Stimulated activated CD4-positive, alpha-beta T cell treated with anti-CD3 and anti-CD28 coated beads, Interleukin-4, amount 100 ng/mL, for 48 hours (primary cell): ENCODE data around the gene IQGAP3.

Source experiments
- DNase-seq, 2 donors: peaks; one replicate each; pipeline ENCODE4 v3.0.0-alpha.2; 2020; ENCODE audit warnings: low read depth in 2 of 2

The IQGAP3 gene

GRCh38 chr1:156513185-156513584 lies 59.2 kb downstream of the IQGAP3 start:
- DNase-seq = no peak

DNA sequence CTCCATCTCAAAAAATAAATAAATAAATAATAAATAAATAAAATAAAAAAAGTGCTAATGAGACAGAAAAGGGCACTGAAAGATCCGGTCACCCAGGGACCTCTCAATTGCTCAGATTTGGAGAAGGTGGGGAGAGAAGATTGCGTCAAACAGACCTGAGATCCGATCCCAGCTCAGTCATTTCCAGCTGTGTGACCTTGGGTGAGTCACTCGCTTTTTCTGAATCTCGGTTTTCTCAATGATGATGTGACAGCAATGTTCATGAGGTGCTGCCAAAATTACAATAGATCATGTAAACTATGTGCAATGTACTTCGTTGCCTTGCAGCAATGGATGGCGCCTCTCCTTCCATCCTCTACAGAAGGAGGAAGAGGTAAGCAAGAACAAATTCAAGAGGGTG lies 60.7 kb downstream of the IQGAP3 start:
- DNase-seq = peak in 1 of 2 donors; percentile 41

- DNase-seq = no peak
Observed at GRCh38 chr1:156510709-156511108, 61.7 kb downstream of the IQGAP3 start.

- DNase-seq = no peak
Observed at GRCh38 chr1:156509424-156510034, 62.8 kb downstream of the IQGAP3 start.

DNA sequence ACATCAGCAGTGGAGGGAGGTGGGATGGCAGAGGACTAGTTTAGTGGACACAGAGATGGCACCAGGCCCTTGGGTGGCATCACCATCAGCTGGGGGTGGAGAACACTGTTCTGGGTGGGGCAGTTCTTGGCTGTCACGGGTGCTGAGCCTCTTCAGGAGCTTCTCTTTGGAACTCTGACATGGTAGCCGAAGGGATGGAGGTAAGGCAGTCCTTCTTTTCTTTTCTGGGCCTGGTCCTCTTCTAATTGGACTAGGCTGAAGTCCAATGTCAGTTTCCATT lies 63.5 kb downstream of the IQGAP3 start:
- no peak for DNase-seq

GRCh38 chr1:156508205-156508954 lies 64.0 kb downstream of the IQGAP3 start:
- no peak for DNase-seq

DNA sequence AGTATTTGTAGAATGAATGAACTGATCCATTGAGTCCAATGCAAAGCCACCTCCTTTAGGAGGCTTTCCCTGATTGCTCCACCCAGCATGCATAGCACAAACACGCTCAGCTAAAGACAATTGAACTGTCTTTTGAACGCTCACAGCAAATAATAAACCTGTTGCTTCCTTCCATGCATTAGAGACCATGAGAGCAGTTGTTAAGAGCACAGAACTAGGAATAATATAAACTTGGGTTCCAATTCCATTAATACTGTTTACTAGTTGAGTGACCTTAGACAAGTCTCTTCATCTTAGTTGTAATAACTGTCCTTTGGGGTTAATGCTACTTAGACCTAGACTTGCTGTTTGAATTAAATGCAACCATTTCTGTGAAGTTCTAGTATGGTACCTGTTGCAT lies 65.9 kb downstream of the IQGAP3 start:
- DNase-seq = no peak

DNA sequence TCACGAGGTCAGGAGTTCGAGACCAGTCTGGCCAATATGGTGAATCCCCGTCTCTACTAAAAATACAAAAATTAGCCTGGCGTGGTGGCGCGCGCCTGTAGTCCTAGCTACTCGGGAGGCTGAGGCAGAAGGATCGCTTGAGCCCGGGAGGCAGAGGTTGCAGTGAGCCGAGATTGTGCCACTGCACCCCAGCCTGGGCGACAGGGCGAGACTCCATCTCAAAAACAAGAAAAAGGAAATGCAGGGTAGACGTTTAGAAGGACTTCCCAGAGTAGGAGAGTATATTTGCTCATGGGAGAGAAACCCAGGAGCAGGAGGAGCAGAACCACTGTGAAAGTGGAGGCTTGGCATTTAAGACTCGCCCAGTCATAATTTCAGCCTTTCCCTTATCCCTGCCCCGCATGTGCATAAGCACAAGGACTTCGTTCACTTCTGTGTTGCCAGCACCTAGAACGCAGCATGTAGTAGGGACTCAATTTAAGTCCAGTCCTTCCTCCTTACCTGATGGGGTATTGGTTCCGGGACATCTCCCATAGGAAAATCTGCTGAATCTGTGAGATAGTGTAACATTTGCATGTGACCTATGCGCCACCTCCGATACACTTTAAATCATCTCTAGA lies 66.6 kb downstream of the IQGAP3 start:
- no peak for DNase-seq

DNA sequence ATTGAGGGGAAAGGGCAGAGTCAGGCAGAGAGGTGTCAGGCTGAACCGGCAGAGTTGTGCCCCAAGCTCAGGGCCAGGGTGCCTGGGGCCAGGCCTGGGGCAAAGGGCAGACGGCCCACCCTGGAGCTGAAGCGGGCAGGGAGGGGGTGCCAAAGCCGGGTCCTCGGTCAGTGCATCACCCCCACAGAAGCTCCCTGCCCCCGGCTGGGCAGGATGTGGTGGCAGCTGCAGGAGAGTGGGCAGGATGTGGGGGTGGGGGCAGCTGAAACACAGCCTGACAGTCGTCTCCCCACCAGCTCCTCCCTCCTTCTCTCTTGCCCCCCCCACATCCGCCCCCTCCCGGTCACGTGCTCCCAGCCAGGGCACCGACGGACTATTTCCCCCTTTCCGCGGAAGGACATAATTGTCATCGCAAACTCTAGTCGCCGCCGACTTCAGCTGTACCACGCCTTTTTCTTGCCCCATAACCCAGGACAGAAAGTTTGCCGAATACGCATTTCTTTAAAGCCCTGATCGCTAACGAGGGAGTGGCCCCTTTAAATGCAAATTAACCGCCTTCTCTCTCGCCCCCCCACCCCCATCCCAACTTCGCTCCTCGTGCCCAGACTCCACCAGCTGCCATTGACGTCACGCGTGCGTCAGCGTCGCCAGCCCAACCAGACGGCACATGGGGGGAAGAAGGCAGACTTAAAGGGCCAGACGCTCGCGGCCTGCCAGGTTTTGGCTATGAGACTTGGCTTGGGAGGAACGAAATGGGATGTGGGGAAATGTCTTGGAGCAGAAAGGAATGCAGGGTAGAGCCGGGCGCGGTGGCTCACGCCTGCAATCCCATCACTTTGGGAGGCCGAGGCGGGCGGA lies 67.3 kb downstream of the IQGAP3 start:
- peak; percentile 97 to 98 for DNase-seq

DNA sequence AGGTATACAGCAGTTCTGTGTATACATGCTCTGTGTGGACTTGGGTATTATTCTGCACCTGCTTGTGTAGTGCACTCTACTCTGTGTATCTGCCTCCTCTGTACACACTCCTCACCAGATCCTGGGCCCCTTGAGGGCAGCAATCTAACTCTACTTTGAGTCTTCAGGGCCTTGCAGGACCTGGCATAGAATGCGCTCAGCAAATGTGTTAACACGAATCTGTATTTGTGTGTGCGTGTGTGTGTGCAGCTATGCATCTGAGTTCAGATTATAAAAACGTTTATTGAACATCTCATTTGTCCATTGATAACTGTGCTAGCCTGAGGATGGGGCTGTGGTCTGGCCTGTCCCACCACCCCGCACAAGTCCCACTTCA lies 67.9 kb downstream of the IQGAP3 start:
- no peak for DNase-seq

- DNase-seq = no peak
Observed at GRCh38 chr1:156503698-156504437, 68.5 kb downstream of the IQGAP3 start.

GRCh38 chr1:156502894-156503697 lies 69.3 kb downstream of the IQGAP3 start:
- DNase-seq = no peak

DNA sequence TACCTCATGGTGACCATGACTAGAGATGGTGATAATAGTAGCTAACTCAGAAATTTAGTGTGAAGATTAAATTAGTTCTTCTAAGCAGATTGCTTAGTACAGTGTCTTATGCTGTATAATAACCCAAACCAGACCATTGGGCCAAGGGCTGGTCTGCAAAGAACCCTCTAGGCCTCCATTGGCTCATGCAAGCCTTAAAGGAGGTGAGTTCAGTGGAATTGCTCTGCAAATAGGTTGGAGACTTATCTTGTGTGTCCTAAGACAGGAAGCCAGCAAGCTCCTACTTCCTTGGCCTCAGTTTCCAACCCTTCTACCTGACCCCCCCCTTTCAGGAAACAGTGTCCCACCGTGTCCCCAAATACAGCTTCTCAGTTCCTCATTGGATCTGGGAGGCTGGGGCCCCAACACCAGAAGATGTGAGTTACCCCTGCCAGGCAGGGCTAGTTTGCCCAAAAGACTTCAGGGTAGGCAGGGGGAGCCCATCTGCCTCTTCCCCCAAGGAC lies 69.9 kb downstream of the IQGAP3 start:
- no peak for DNase-seq

DNA sequence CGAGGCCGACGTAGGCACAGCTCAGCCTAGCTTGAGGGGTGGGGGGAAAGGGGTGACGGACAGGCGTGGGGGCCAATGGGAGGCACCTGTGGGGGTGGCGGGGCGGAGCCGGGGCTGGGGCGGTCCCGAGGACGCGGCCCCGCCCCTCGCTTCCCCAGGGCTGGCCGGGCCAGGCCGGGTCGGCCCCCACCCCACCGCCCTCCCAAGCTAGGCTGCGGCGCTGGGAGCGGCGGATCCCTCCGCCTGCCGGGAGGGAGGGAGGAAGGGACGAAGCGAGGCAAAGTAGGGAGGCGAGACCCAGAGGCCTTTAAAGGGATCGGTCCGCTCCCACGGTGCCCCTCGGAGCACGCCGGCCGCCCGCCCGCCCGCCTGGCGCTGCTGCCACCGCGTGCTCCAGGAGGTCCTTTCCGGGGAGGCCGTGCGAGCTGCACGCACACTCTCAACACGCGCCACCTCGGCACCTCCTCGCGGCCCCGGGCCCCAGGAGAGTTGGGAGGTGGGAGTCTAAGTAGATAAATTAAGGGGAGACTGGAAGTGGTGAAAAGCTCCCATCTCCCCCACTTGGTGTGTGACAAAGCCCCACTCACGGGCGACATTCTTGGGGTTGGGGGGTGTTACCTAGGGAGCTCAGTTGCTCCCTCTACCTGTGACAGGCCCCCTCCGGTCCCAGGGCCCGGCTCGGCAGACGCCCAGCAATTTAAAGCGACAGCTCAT lies 71.4 kb downstream of the IQGAP3 start:
- peak; percentile 86 to 96 for DNase-seq

- DNase-seq = no peak
Observed at GRCh38 chr1:156500543-156500792, 71.9 kb downstream of the IQGAP3 start, which contains the start of gene MEF2D. Gene MEF2D, minus strand, starts transcription at chr1:156500775. Its CDS starts 17,483 bp downstream, at chr1:156483292.

- no peak for DNase-seq
Observed at GRCh38 chr1:156499842-156500542, 72.4 kb downstream of the IQGAP3 start.

DNA sequence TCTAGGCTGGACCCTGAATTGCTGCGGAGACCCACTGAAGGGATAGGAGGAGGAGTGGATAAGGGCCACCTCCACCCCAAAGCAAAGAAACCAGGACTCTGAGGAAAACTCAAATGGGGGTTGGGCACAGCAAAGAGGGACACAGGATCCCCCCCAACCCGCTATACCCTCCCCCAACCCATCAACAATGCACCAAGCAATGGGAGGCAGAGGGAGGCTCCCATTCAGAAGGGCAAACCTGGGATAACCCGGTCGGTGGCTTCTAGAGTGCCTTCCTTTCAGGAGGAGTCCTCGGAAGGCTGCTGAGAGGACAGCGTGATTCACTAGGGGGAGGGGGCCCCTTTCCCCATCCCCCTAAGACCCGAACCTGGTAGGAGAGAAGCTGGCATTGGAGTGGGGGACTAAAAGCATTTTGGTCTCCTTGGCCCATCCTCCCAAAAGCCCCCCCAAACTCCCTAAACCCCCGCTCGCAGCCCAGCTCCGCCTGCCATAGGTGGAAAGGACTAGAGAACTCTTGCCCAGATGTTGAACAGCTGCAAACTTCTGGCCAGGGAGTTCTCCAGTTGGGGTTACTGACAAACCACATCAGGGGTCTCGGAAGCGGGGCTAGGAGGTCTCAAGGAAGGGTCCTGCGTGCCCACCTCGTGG lies 73.0 kb downstream of the IQGAP3 start:
- DNase-seq = no peak

GRCh38 chr1:156498432-156499193 lies 73.8 kb downstream of the IQGAP3 start:
- DNase-seq = no peak
